Measurements from ENCODE around the gene BICD2. TPM values are rescaled to one million over a fixed set of nuclear protein-coding genes. Genes with fewer than 3 reads are reported as not detected.
A peak's percentile ranks its signal among the peaks of the same experiment; 100 is the strongest.

Gene BICD2
- total and polyA plus RNA-seq, 10 of the 15 experiments (the other 5 are each of a cell fraction or from before 2014, with no cell fraction given) = 5.3 to 25.5 (median 14.4) TPM

GRCh38 chr9:92716557-92716956, 48.1 kb downstream of the BICD2 start (continued):
- TF ChIP-seq CUX1 (IDR thresholded peaks at IDR 0.05; ENCODE audit: insufficient replicate concordance, low read depth, low read length) (no peak), HCFC1 (IDR thresholded peaks at IDR 0.05; ENCODE audit: low read length) (no peak), HSF1 (IDR thresholded peaks at IDR 0.05; ENCODE audit: low read depth, low read length) (no peak), NFXL1 (IDR thresholded peaks at IDR 0.05; ENCODE audit: borderline replicate concordance) (no peak), BHLHE40 (IDR thresholded peaks at IDR 0.05; ENCODE audit: borderline replicate concordance in 1 of 2, low read depth in 2 of 2, low read length in 1 of 2) (no peak), GATAD2B (conservative IDR thresholded peaks at IDR 0.05; ENCODE audit: low read depth) (no peak), PML (IDR thresholded peaks at IDR 0.05; ENCODE audit: low read length) (no peak), ZNF217 (IDR thresholded peaks at IDR 0.05) (no peak), CEBPZ (IDR thresholded peaks at IDR 0.05; ENCODE audit: low read depth, low read length) (no peak), RAD21 (IDR thresholded peaks at IDR 0.05; ENCODE audit: insufficient read depth, low read depth, low read length) (peak; percentile 92), SMC3 (IDR thresholded peaks at IDR 0.05; ENCODE audit: borderline replicate concordance, low read length) (peak; percentile 81), CBX3 (IDR thresholded peaks at IDR 0.05; ENCODE audit: borderline replicate concordance, low read depth) (no peak)
- TF ChIP-seq, protein P1, sequence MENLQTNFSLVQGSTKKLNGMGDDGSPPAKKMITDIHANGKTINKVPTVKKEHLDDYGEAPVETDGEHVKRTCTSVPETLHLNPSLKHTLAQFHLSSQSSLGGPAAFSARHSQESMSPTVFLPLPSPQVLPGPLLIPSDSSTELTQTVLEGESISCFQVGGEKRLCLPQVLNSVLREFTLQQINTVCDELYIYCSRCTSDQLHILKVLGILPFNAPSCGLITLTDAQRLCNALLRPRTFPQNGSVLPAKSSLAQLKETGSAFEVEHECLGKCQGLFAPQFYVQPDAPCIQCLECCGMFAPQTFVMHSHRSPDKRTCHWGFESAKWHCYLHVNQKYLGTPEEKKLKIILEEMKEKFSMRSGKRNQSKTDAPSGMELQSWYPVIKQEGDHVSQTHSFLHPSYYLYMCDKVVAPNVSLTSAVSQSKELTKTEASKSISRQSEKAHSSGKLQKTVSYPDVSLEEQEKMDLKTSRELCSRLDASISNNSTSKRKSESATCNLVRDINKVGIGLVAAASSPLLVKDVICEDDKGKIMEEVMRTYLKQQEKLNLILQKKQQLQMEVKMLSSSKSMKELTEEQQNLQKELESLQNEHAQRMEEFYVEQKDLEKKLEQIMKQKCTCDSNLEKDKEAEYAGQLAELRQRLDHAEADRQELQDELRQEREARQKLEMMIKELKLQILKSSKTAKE (IDR thresholded peaks at IDR 0.05; ENCODE audit: low read depth, poor library complexity, severe bottlenecking) = no peak
- TF ChIP-seq, protein P2, sequence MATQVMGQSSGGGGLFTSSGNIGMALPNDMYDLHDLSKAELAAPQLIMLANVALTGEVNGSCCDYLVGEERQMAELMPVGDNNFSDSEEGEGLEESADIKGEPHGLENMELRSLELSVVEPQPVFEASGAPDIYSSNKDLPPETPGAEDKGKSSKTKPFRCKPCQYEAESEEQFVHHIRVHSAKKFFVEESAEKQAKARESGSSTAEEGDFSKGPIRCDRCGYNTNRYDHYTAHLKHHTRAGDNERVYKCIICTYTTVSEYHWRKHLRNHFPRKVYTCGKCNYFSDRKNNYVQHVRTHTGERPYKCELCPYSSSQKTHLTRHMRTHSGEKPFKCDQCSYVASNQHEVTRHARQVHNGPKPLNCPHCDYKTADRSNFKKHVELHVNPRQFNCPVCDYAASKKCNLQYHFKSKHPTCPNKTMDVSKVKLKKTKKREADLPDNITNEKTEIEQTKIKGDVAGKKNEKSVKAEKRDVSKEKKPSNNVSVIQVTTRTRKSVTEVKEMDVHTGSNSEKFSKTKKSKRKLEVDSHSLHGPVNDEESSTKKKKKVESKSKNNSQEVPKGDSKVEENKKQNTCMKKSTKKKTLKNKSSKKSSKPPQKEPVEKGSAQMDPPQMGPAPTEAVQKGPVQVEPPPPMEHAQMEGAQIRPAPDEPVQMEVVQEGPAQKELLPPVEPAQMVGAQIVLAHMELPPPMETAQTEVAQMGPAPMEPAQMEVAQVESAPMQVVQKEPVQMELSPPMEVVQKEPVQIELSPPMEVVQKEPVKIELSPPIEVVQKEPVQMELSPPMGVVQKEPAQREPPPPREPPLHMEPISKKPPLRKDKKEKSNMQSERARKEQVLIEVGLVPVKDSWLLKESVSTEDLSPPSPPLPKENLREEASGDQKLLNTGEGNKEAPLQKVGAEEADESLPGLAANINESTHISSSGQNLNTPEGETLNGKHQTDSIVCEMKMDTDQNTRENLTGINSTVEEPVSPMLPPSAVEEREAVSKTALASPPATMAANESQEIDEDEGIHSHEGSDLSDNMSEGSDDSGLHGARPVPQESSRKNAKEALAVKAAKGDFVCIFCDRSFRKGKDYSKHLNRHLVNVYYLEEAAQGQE (IDR thresholded peaks at IDR 0.05; ENCODE audit: low read depth, low read length) = no peak
